GM19467 (cell line): ENCODE results near the gene ILKAP.

Experiments
- ATAC-seq: cut with Tn5 transposase; IDR thresholded peaks from one replicate; pipeline ENCODE4 v1.9.1; 2021; ENCODE audit warnings: mild to moderate bottlenecking, moderate library complexity; ENCODE audit not compliant: unreplicated experiment

The ILKAP gene

GRCh38 chr2:238138331-238139195 is 64.9 kb downstream of the ILKAP start, which contains the start of gene KLHL30:
Gene KLHL30 (plus strand): TSS chr2:238138668. CDS start chr2:238140755, 2,087 bp downstream.
- no peak for ATAC-seq

DNA sequence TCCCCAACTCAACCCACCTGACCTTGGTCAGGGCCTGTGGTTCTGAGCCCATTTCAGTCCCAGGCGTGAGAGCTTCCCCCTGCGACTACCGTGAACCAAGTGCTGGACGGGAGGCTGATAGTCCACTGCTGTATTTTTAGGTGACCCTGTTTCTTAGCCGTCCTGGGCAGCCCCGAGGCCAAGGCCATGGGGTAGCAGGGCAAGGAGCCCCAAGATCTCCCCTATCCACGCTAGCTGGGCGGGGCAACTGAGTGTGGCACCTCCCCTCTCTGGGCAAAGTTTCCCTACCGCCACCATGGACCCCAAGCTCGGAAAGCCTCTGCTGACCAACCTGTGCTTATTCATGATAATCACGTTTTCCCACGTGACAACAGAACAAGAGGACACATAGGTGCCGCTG is 65.6 kb downstream of the ILKAP start:
- ATAC-seq = no peak

GRCh38 chr2:238136820-238137537 is 66.5 kb downstream of the ILKAP start:
- ATAC-seq = no peak

DNA sequence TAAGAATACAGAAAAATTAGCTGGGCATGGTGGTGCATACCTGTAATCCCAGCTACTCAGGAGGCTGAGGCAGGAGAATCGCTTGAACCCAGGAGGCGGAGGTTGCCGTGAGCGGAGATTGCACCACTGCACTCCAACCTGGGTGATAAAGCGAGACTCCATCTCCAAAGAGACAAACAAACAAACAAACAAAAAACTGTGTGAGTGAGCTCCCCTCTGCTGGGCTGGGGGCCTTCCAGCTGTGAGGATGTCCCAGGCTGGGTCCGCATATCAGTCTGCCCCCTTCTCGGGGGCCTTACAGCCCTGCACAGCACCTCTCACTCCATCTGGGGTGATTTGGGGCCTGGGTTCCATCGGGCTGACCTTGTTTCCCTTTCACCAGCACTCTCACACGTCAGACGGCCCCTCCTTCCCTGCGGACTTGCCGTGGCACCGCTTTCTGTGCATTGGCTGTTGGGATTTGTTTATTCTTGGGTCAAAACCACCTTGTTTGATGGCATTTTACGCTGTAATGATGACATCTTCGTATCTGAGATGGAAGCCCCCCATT is 67.8 kb downstream of the ILKAP start:
- ATAC-seq = no peak

DNA sequence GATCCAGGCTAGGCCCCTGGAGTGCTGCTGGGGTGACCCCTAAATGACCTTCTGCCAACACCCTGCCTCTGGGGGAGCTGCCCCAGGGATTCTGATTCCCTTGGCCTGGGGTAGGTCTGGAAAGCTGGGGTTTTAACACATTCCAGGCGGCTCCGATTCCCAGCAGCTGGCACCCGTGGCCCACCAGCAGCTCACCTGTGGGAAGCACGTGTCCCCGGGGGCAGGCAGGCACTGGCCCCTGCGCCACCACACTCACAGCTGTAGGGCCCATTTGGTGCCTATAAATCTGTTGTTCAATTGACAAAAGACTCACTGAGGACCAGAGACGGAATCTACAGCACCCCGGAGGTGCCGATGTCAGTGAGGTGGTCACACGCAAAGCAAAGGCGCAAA is 69.1 kb downstream of the ILKAP start:
- ATAC-seq = no peak

DNA sequence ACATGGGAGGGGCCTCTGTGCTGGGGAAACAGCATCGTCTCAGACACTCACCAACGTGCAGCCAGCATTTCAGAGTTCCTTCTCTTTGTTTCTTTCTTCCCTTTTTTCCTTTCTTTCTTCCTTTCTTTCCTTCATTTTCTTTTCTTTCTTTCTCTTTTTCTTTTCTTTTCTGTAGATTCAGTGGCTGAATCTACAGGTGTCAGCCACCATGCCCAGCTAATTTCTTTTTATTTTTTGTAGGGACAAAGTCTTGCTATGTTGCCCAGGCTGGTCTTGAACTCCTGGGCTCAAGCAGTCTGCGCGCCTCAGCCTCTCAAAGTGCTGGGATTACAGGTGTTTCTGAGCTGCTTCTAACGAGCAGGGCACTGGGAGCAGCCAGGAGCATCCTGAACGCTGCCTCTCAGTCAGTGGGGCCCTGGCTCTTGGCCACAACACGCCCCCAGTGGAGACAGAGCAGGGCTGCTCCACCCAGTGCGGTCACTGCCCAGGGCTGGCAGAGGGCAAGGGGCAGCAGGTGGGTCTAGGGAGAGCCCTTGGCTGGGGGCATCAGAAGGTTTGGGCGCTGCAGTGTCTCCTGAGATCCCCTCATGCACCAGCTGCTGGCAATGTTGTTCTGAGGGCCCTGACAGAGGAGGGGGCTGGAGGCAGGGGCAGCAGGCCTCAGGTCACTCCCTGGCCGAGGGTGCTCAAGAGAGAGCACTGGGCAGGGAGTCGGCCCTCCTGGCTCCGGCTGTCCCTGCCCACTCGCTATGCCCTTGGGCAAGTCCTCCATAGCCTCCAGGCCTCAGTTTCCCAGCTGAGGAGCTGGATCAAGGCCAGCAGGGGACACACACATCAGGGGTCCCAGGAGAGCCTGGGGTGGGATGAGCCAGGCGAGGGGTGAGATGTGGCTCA is 69.7 kb downstream of the ILKAP start:
- ATAC-seq = no peak

DNA sequence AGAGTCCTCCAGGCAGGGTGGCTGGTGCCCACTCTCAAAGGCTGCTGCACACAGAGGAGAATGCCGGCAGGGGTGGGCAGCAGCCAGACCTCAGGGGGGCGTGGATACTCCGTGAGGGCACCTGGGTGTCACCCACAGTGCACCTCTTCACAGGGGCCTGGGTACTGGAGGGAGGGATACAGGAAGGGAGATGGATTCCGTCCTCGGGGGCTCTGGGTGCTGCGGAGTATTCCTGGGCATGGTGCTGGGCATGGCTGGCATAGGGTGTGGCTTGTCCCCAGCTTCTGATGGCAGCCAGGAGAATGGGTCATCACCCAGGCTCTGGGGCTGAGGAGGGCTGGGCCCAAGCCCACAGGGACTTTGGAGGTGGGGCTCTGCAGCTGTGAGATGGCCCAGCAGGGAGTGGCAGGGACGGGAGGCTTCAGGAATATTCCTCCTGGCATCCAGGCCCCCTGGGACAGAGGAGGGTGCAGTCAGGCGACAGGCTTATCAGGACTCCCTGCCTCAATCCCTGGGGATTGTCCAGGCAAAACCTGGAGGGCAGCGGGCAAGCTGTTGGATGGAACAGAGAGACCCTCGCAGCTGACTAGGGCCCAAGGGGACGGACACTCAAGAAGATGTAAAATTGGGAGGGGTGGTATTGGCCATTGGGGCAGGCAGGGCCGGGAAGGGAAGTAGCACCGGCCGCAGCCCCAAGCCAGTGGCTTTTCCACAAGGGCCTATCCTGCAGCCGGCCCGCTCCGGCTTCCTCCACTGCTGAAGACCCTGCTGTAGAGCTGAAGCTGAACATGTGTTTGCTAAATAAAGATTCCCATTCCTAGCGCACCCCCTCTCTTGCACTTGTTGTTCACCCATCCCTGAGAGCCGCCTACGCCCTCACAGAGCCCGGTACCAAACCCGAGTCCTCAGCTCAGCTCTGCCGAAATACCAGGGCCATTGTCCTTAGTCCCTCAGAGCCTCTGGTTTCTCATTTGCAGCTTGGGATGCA is 70.7 kb downstream of the ILKAP start:
- ATAC-seq = no peak

DNA sequence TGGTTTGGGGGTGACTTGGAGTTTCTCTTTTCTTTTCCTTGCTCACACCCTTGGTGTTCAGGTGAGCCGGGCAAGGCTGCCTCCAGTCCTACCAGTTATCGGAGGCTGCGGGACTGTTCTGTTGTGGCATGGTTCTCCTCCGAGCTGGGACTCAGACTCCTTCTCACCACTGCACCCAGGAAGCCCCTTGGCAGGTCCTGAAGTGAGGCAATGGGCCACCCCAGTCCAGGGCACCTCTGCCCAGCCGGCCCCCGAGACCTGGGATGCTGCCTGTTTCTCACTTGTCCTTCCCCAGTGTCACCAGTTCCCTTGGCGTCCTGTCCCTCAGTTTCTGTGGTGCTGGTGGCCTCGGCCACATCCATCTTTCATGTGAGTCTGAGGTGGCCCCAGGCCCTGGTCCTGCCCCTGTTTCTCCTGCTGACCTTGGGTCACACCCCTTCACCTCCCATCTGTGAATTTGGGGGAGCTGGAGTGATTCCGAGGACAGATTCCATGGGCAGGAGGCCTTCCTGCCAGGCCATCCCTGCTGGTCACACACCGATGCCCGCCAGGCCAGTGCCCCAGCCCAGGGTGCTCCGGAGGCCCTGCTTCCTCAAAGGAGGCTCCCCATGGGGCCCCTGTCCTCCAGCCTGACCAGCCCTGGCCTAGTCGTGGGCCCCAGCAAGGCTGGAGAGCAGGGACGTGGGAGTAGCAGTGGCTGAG is 71.6 kb downstream of the ILKAP start:
- no peak for ATAC-seq

DNA sequence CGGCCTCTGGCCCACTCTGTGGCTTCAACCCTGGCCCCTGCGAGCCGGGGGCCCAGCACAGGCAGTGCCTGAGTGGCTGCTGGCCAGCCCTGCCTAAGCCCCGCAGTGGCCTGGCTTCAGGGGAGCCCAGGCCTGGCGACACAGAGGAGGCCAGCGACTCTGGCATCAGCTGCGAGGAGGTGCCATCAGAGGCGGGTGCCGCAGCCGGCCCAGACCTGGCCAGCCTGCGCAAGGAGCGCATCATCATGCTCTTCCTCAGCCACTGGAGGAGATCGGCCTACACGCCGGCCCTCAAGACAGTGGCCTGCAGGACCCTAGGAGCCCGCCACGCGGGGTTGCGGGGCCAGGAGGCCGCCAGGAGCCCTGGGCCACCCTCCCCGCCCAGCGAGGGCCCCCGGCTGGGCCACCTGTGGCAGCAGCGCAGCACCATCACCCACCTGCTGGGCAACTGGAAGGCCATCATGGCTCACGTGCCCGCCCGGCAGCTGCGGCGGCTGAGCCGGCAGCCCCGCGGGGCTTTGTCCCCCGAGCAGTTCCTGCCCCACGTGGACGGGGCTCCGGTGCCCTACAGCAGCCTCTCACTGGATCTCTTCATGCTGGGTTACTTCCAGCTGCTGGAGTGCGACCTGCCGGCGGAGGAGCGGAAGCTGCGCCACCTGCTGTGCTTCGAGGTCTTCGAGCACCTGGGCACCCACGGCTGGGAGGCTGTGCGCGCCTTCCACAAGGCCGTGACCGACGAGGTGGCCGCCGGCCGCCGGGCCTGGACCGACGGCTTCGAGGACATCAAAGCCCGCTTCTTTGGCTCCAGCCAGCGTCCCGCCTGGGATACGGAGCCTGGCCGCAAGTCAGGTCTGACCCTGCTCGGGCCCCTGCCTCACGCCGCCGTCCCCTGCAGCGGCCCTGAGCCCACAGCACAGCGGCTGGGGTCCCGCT is 72.5 kb downstream of the ILKAP start:
- ATAC-seq = no peak

GRCh38 chr2:238130111-238130695 is 73.3 kb downstream of the ILKAP start:
- ATAC-seq = no peak

DNA sequence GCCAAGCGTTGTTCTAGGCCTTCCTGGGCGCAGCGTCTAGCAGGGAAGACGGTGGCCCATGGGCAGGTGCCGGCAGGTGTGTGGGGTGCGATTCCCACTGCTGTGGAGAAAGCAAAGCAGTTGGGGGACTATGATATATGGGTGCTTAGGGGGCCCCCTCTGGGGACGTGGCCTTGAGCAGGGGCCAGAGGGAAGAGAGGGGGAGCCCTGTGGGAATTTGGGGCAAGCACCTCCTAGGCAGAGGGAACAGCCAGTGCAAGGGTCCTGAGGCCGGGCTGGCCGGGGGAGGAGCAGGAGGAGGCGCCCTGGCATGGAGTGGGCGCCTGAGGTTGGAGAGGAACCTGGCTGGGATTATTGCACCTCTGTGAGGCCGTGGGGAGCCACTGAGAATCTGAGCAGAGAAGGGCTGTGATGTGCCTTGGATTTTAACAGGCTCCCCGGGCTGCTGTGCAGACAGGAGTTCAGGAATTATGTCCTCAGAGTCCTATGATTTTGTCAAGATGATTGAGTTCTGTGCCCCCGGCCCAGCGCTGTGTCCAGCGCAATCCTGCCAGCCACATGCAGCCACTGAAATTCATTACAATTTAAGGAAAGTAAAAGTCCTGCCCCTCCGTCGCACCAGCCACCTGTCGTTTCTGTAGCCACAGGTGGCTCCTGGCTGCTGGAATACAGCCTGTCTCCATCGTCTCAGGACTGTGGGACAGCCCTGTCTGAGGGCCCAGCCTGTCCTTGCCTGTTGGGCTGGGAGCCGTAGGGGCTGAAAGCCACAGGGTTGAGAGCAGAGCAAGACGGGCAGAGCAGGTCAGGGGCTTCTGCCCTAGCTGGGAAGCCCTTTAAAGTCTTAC is 74.1 kb downstream of the ILKAP start:
- no peak for ATAC-seq

DNA sequence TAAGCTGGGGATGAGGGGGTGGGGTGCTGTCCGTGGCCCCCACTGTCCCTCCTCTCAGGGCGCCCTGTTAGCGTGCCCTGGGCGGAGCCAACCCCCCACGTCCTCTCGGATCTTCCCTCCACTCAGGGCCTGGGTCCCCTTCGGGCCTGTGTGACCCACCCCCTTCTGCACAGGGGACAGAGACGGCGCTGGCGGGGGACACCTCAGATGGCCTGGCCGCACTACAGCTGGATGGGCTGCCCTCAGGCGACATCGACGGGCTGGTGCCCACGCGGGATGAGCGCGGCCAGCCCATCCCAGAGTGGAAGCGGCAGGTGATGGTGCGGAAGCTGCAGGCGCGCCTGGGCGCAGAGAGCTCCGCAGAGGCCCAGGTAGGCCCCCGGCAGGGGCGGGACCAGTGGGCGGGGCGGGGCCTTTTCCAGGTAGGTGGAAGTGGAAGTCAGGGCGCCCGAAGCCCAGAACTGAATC is 74.9 kb downstream of the ILKAP start:
- no peak for ATAC-seq

- no peak for ATAC-seq
These were observed 75.4 kb downstream of the ILKAP start for GRCh38 chr2:238128061-238128440.

- ATAC-seq = no peak
These were observed 76.1 kb downstream of the ILKAP start for GRCh38 chr2:238127165-238128060.

GRCh38 chr2:238126775-238127164 is 76.7 kb downstream of the ILKAP start:
- no peak for ATAC-seq

DNA sequence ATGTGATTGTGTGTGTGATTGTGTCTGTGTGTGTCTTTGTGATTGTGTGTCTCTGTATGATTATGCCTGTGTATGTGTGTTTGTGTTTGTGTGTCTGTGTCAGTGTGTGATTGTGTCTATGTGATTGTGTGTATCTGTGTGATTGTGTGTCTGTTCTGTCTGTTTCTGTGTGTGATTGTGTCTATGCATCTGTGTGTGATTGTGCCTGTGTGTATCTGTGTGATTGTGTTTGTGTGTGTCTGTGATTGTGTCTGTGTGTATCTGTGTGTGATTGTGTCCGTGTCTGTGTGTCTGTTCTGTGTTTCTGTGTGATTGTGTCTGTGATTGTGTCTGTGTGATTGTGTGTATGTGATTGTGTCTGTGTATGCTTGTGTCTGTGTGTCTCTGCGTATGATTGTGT is 77.2 kb downstream of the ILKAP start:
- ATAC-seq = no peak
